NCI-H774 (cell line): Measurements from ENCODE around the gene POU5F1.
A peak's percentile ranks its signal among the peaks of the same experiment; 100 is the strongest.
"Not testable (repeated sequence)": the region's sequence is repeated elsewhere in the genome, so short reads cannot be mapped to it uniquely, and the experiment has no call there.

Experiments used
- DNase-seq: peaks from one replicate; lab custom pipeline; 2025; lab: John Stamatoyannopoulos, UW

Gene POU5F1

DNA sequence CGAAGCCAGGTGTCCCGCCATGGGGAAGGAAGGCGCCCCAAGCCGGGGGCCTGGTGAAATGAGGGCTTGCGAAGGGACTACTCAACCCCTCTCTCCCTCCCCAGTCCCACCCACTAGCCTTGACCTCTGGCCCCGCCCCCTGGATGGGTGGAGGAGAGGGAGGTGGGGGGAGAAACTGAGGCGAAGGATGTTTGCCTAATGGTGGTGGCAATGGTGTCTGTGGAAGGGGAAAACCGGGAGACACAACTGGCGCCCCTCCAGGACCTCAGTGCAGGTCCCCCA lies at the start of gene POU5F1:
Gene POU5F1 (minus strand): TSS at position 83 of the 282 bp plus-strand sequence. CDS start 62 bp downstream, at position 21.
- no peak for DNase-seq

GRCh38 chr6:31216208-31216898 lies 45.9 kb upstream of the POU5F1 start:
- no peak for DNase-seq

GRCh38 chr6:31215216-31215615 lies 44.7 kb upstream of the POU5F1 start:
- DNase-seq, result not testable (repeated sequence)

DNA sequence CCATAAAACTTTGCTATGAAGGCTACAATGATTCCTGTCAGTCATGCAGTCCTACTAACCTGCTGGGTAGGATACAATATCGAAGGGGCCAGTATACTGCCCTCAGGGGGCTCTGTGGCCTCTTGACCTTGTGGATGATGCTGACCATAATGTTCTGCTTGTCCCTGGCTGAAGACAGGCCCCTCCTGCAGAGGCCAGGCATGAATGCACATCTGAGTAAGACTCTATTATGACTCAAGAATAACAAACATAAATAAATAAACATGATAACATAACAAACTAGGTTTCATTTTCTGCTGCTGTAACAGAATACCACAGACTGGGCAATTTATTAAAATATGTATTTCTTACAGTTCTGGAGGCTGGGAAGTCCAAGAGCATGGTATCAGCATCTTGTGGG lies 44.0 kb upstream of the POU5F1 start:
- no peak for DNase-seq

DNA sequence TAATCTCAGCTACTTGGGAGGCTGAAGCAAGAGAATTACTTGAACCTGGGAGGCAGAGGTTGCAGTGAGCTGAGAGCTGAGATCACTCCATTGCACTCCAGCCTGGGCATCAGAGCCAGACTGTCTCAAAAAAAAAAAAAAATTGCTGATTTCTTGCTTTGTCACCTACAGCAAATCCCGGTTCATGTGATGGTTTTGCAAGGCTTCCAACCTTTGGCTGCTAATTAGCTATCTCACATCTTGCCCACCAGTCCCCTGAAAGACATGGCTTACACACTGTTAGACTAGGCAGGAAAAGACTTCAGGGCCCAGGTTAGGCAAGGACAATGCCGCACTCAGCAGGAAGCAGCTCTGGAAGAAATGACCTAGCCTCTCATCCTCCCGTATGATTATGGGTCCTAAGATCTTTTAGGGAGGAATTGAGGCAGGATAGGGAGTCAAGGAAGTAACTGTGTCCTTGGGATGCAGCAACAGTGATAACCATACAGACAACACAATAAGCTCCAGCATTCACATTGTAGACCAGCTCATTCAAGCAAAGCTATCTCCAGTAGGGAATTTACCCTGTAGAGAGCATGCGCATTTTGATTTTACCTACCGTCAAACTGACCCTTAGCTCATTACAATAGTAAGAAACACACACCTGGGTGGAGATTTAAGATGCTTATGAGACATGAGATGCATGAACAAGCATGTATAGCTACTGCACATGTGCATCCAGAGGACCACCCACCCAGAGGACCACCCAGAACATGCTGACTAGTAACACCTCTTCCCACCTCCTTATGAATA lies 40.5 kb upstream of the POU5F1 start:
- DNase-seq, result no peak

DNA sequence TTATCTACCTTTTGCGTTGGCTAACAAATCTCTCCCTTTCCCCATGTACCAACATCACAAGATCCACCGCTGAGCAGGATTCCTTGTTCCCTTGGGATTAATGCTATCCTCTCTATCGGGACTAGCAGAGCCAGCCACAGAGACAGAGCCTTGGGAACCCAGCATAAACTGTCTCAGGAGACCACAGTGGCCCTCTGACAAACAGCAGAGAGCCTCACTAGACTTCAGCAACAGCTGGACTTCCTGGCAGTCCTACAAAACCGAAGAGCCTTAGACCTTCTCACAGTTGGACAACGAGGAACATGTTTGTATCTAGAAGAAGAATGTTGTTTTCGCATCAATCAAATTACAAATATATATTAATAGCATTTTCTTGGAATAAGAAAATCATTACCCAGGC lies 39.6 kb upstream of the POU5F1 start:
- no peak for DNase-seq

DNA sequence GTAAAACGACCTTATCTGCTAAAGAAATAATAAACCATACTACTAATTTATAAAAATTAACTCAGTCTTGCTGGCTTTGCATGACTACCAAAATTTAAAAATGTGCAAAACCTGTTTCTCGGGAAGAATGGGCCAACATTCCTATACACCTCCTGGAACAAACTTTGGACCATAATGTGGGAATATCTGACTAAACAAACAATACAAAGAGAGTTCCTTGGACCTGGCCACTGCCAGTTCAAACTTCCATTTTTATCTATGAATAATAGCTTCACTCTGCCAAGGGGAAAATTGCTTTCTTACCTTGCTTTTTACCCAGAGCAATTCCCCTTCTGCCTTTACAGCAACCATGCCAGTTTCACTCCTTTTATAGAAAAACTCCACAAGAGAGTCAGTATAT lies 38.7 kb upstream of the POU5F1 start:
- DNase-seq, result no peak

GRCh38 chr6:31208506-31208905 lies 38.0 kb upstream of the POU5F1 start:
- DNase-seq, result no peak

GRCh38 chr6:31205638-31206037 lies 35.2 kb upstream of the POU5F1 start:
- no peak for DNase-seq

DNA sequence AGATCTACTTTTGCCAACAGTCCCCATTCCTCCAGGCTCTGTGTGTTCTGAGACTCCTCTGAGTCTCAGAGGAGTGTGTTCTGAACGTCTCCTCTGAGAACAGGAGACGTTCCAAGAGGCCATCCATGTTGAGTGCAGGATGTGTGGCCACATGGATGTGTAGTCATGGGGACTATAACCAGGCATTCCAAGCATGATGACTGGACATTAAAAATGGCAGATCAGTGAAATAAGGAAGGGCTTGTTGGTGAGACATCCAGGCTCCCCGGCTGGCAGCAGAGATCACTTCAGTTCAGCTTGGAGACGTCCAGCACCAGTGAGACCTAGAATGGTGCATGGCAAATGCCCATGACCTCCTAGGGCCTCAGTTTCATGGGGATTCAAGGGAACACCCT lies 34.3 kb upstream of the POU5F1 start:
- peak; percentile 26 for DNase-seq

GRCh38 chr6:31203345-31203979 lies 33.0 kb upstream of the POU5F1 start:
- peak; percentile 91 for DNase-seq

GRCh38 chr6:31202259-31203166 lies 32.0 kb upstream of the POU5F1 start:
- DNase-seq, result no peak

DNA sequence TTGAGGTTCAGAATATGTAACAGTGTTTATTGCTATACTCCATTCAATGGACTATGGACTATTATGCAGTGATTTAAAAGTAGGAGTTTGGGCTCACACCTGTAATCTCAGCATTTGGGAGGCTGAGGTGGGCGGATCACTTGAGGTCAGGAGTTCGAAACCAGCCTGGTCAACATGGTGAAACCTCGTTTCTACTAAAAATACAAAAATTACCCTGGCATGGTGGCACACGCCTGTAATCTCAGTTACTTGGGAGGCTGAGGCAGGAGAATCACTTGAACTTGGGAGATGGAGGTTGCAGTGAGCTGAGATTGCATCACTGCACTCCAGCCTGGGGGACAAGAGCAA lies 28.6 kb upstream of the POU5F1 start:
- DNase-seq, result not testable (repeated sequence)

DNA sequence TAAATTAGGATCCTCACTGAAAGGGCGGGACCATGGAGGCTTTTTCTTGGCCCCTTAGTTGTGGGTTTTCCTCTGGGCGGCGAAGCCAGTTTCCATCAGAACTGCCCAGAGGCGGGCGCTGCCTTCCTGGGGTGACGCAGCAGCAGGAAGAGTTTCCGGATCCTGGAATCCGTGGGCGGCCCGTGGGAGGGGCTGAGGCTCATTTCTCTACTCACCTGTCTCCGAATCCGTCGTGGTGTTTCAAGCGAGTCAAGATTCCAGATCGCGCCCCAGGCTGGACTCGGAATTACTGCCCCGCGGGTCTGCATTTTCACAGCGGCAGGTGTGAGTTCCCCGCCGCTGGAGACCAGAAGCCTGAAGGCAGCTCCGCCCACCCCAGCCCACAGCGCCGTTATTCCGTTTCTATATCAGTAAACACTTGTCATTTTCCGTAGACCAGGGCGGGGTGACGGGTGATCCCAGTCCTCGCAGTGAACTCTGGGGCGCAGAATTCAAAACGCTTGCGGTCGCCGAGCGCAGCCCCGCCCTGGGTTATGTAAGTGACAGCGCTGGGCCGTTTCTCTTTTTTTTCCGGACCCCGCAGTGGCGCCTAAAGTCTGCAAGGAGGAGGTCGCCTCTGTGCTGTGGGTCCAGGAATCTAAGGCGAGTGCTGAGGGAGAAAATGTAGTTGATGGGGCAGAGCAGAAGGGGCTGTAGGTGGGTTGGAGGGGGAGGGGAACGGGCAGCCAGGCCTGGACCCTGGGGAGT lies 27.2 kb upstream of the POU5F1 start:
- peak; percentile 86 for DNase-seq

DNA sequence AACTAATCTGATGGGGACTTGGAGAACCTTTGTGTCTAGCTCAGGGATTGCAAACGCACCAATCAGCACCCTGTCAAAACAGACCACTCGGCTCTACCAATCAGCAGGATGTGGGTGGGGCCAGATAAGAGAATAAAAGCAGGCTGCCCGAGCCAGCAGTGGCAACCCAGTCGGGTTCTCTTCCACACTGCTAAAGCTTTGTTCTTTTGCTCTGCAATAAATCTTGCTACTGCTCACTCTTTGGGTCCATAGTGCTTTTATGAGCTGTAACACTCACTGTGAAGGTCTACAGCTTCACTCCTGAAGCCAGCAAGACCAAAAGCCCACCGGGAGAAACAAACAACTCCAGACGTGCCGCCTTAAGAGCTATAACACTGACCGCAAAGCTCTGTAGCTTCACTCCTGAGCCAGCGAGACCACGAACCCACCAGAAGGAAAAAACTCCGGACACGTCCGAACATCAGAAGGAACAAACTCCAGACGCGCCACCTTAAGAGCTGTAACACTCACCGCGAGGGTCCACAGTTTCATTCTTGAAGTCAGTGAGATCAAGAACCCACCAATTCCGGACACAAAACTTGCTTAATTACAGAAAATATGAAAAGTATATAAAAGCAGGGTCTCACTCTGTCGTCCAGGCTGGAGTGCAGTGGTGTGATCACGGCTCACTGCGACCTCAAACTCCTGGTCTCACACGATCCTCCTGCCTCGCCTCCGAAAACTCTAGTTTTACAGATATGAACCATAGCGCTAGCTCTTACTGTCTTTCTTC lies 26.0 kb upstream of the POU5F1 start:
- not testable (repeated sequence) for DNase-seq

- DNase-seq, result not testable (repeated sequence)
These were observed 25.0 kb upstream of the POU5F1 start for GRCh38 chr6:31195308-31195979.

DNA sequence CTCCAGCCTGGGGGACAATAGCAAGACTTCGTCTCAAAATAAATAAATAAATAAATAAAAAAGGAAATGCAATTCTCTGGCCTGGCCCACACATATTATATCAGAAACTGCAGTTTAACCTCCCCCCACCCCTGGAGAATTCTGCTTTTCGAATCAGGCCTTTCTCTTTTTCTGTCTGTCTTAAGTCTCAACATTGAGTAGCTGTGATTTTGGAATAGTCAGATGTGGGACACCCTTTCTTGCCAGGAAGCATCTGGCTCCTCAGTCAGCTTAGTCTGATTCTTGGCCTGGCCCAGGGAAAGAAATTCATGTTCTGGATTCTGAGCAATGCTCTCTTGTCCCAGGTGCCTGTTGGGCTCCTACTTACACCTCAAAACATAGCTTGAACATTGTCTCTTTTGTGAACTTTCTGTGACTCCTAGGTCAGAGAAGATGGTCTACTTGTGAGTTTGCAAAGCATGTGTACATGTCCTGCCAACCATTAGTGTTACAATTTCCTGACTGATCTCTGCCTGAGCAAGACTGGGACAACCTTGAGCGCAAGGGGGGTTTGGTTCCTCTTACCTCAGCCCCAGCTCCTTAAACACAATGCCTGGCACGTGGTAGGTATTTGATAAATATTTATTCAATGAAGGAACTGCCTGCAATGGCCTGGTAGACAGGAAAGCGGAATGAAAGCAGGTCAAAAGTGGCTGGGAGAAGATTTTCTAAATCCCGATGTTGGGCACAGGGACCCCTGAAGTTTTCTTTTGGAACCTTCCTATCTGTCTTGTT lies 23.8 kb upstream of the POU5F1 start:
- DNase-seq, result no peak

DNA sequence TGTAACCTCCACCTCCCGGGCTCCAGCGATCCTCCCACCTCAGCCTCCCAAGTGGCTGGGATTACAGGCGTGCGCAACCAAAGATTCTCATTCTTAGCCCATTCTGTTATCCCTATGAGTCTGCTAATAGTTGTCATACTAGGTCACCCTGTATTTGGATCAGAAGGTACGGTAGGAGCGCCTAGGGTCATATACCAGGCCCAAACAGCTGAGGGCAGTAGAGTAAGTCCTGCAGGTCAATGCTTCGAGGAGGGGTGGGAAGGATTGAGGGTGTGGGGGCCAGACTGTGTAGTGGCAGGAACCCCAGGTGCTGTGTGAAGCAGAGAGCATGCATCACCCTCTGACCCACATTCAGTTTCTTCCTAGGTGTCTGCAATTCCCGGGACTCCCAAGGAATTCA lies 22.7 kb upstream of the POU5F1 start:
- no peak for DNase-seq

GRCh38 chr6:31192431-31193105 lies 22.1 kb upstream of the POU5F1 start:
- peak; percentile 33 for DNase-seq
